K562 (cell line): ENCODE measurements around the gene CHDH. TPM values are rescaled to one million over a fixed set of nuclear protein-coding genes. Genes with fewer than 3 reads are reported as not detected.

Source experiments
- ATAC-seq: fragments of 200-7000 bp; cut with Tn5 transposase; 3 replicates; pipeline ENCODE4 v1.9.1; 2020; ENCODE audit warnings: moderate library complexity
- BruUV-seq: library from RNA; stranded (reverse); fragments of 400-500 nt; replicated peaks from 2 replicates; lab custom pipeline; 2021; lab: Mats Ljungman, UMichigan
- CTCF ChIA-PET: fragments of 300-600 bp; formaldehyde crosslinking; extraction: SDS; loops from one replicate; lab custom pipeline; 2021; ENCODE audit warnings: low intra/inter-chr PET ratio; lab: Yijun Ruan, JAX
- POLR2A ChIA-PET: fragments of 300-600, 350-650 bp; sonication (Branson Sonifier 250); formaldehyde crosslinking; extraction: SDS; loops from one replicate; lab custom pipeline; 2021; ENCODE audit warnings: antibody characterized with exemption, inconsistent platforms; lab: Yijun Ruan, JAX
- DNase-seq, 4 experiments: peaks; one replicate each; pipeline versions ENCODE4 v3.0.0 to v3.0.0-alpha.2; 2011 to 2018; ENCODE audit warnings: low spot score in 3 of 4, mixed read lengths in 3 of 4; ENCODE audit errors: extremely low read depth in 1 of 4
- FAIRE-seq: peaks from 2 replicates; lab custom pipeline; 2011; peaks lifted over from hg19 to GRCh38; lab: Jason Lieb, UNC
- H2AFZ ChIP-seq: 2 replicates; pipeline ENCODE4 v1.6.0; 2011; ENCODE audit warnings: low read depth, low read length, control low read depth, inconsistent platforms
- H3K27ac ChIP-seq: fragments of 200-600 bp; 3 replicates; pipeline ENCODE4 v1.8.0; 2011; ENCODE audit warnings: low read depth, mild to moderate bottlenecking, control low read depth, inconsistent platforms, low read length, moderate library complexity, mixed read lengths; ENCODE audit errors: extremely low read depth
- H3K27me3 ChIP-seq, 2 experiments: fragments of 300-600 bp in 1 of 2; 2 replicates in 1 of 2; 3 replicates in 1 of 2; pipeline versions ENCODE4 v1.6.0 to v1.8.0; 2011; ENCODE audit warnings: inconsistent platforms in 2 of 2, low read length in 2 of 2, mild to moderate bottlenecking in 1 of 2, mixed read lengths in 1 of 2, moderate library complexity in 1 of 2; ENCODE audit not compliant: control insufficient read depth in 2 of 2, insufficient read depth in 2 of 2
- H3K36me3 ChIP-seq: fragments of 300-600 bp; 3 replicates; pipeline ENCODE4 v1.8.0; 2011; ENCODE audit warnings: mild to moderate bottlenecking, low read length, inconsistent platforms; ENCODE audit not compliant: control insufficient read depth, insufficient read depth
- H3K4me1 ChIP-seq, 2 experiments: fragments of 200-600 bp in 1 of 2; replicated peaks in 1 of 2; 2 replicates in 1 of 2; 3 replicates in 1 of 2; pipeline versions ENCODE4 v1.5.1 to v1.8.0; 2011; ENCODE audit warnings: inconsistent platforms in 2 of 2, low read length in 2 of 2, mild to moderate bottlenecking in 1 of 2, mixed read lengths in 1 of 2, moderate library complexity in 1 of 2; ENCODE audit not compliant: control insufficient read depth in 2 of 2, insufficient read depth in 2 of 2
- H3K4me2 ChIP-seq: 2 replicates; pipeline ENCODE4 v1.6.1; 2011; ENCODE audit warnings: low read length, control low read depth, inconsistent platforms, mixed read lengths; ENCODE audit not compliant: insufficient read depth
- H3K4me3 ChIP-seq: fragments of 200-600 bp; sonication (generic), shearing (Covaris generic); 2 replicates; pipeline ENCODE4 v1.5.1; 2016; ENCODE audit warnings: control low read depth, inconsistent platforms
- H3K79me2 ChIP-seq: fragments of 200-600 bp; 3 replicates; pipeline ENCODE4 v1.8.0; 2011; ENCODE audit warnings: low read length, inconsistent platforms; ENCODE audit not compliant: control insufficient read depth, insufficient read depth
- H3K9ac ChIP-seq, 2 experiments: 2 replicates each; pipeline versions ENCODE4 v1.6.0 to v1.6.1; 2011; ENCODE audit warnings: low read depth in 2 of 2, low read length in 2 of 2, control low read depth in 1 of 2, inconsistent platforms in 1 of 2, mild to moderate bottlenecking in 1 of 2, mixed read lengths in 1 of 2; ENCODE audit not compliant: insufficient read depth in 1 of 2
- H3K9me1 ChIP-seq: one replicate; pipeline ENCODE4 v1.6.0; 2011; ENCODE audit warnings: inconsistent platforms, mild to moderate bottlenecking, low read length, moderate library complexity; ENCODE audit not compliant: control insufficient read depth, insufficient read depth
- H3K9me3 ChIP-seq: replicated peaks from 2 replicates; pipeline ENCODE4 v1.5.1; 2011; ENCODE audit warnings: low read depth, low read length, inconsistent platforms; ENCODE audit not compliant: control insufficient read depth, insufficient read depth
- H4K20me1 ChIP-seq: replicated peaks from 2 replicates; pipeline ENCODE4 v1.6.1; 2011; ENCODE audit warnings: low read length, inconsistent platforms, mixed read lengths; ENCODE audit not compliant: control insufficient read depth, insufficient read depth
- ATF1 ChIP-seq, 2 experiments: fragments of 450-650 bp in 1 of 2; IDR thresholded peaks; 2 replicates each; pipeline ENCODE4 v1.6.1; 2016; ENCODE audit warnings: missing compliant biosample characterization in 1 of 2, missing genetic modification characterization in 1 of 2
- CREB3 ChIP-seq: fragments of 450-650 bp; conservative IDR thresholded peaks from 2 replicates; pipeline ENCODE4 v1.6.1; 2016; ENCODE audit warnings: missing genetic modification characterization, low read depth, mild to moderate bottlenecking, missing compliant biosample characterization, moderate library complexity
- ETV6 ChIP-seq, 3 experiments: fragments of 150-350 bp in 1 of 3; sonication (generic) in 1 of 3; formaldehyde crosslinking in 1 of 3; IDR thresholded peaks; 2 replicates each; pipeline versions ENCODE4 v1.6.1 to v1.8.0; 2014 to 2022; ENCODE audit warnings: borderline replicate concordance in 2 of 3, low read depth in 2 of 3, antibody characterized with exemption in 1 of 3, low read length in 1 of 3, mild to moderate bottlenecking in 1 of 3, missing genetic modification reagents in 1 of 3
- JUNB ChIP-seq: fragments of 450-650 bp; formaldehyde crosslinking; conservative IDR thresholded peaks from 2 replicates; pipeline ENCODE4 v1.4.0; 2020; ENCODE audit warnings: mild to moderate bottlenecking
- KDM5B ChIP-seq: fragments of 200-600 bp; sonication (generic); IDR thresholded peaks from 2 replicates; pipeline ENCODE4 v1.6.1; 2012; ENCODE audit warnings: low read depth, mild to moderate bottlenecking, moderate library complexity, low read length, control low read depth, inconsistent platforms; ENCODE audit not compliant: insufficient replicate concordance
- RAD51 ChIP-seq: fragments of 450-650 bp; IDR thresholded peaks from 2 replicates; pipeline ENCODE4 v1.7.1; 2016; ENCODE audit warnings: low read depth, mild to moderate bottlenecking, borderline replicate concordance
- RBM39 ChIP-seq: fragments of 200-400 bp; formaldehyde crosslinking; optimal IDR thresholded peaks from 2 replicates; pipeline ENCODE3; 2018; ENCODE audit warnings: low read depth, low read length
- RNF219 ChIP-seq: fragments of 250-450 bp; sonication (Bioruptor Pico); IDR thresholded peaks from 2 replicates; pipeline ENCODE4 v1.5.0; 2022; ENCODE audit warnings: mild to moderate bottlenecking
- SMAD2 ChIP-seq: fragments of 150-350 bp; IDR thresholded peaks from 2 replicates; pipeline ENCODE4 v1.6.1; 2014; ENCODE audit warnings: low read depth, mild to moderate bottlenecking, low read length
- SNRNP70 ChIP-seq: fragments of 200-400 bp; formaldehyde crosslinking; optimal IDR thresholded peaks from 2 replicates; pipeline ENCODE3; 2017; ENCODE audit warnings: low read depth, low read length
- SRSF9 ChIP-seq: fragments of 200-400 bp; formaldehyde crosslinking; IDR thresholded peaks from 2 replicates; pipeline ENCODE4 v1.6.1; 2017; ENCODE audit warnings: low read depth, low read length, borderline replicate concordance
- TEAD4 ChIP-seq, 2 experiments: sonication (generic) in 1 of 2; formaldehyde crosslinking in 1 of 2; IDR thresholded peaks; 2 replicates each; pipeline versions ENCODE4 v1.6.1 to v1.8.0; 2012 to 2022; ENCODE audit warnings: borderline replicate concordance in 1 of 2, inconsistent platforms in 1 of 2, low read length in 1 of 2, mild to moderate bottlenecking in 1 of 2, missing genetic modification reagents in 1 of 2
- UBTF ChIP-seq, 2 experiments: IDR thresholded peaks; 2 replicates each; pipeline ENCODE4 v1.6.1; 2012; ENCODE audit warnings: improper control_type of control experiment in 2 of 2, low read depth in 2 of 2, low read length in 2 of 2, borderline replicate concordance in 1 of 2
- ZNF239 ChIP-seq: fragments of 250-450 bp; sonication (Bioruptor Pico); IDR thresholded peaks from 2 replicates; pipeline ENCODE4 v1.4.0; 2020; ENCODE audit warnings: mild to moderate bottlenecking
- ZNF76 ChIP-seq: fragments of 250-450 bp; sonication (Bioruptor Pico); IDR thresholded peaks from 2 replicates; pipeline ENCODE4 v1.4.0; 2020; ENCODE audit warnings: mild to moderate bottlenecking, moderate library complexity, borderline replicate concordance
- WGBS: fragments of 100-300 bp; shearing (Covaris generic); methylation state at CpG from one replicate; pipeline ENCODE4 v1.1.6; 2016; ENCODE audit warnings: low coverage, mixed read lengths; ENCODE audit not compliant: insufficient coverage; ENCODE audit errors: missing lambda C conversion rate; 5-methylcytosine and 5-hydroxymethylcytosine counted together
- in situ Hi-C: fragments of 300-500 bp; cut with MboI; formaldehyde crosslinking; loops from 4 replicates; pipeline ENCODE4 v1.15.0; 2018; ENCODE audit warnings: inconsistent platforms, mixed read lengths
- intact Hi-C: fragments of 100-400 bp; cut with micrococcal nuclease; formaldehyde crosslinking; loops from 2 replicates; pipeline ENCODE4 v1.14.2; 2022
- polyA plus RNA-seq, 8 experiments: library from polyadenylated mRNA; depleted of rRNA in 4 of 8; stranded (reverse) in 5 of 8; unstranded in 3 of 8; fragments of >200 nt; fragmentation: Nextera tagmentation in 2 of 8; fragmentation: Illumina TruSeq in 1 of 8; extraction: Ambion mirVana in 2 of 8; extraction: Trizol in 1 of 8; gene quantifications; 2 replicates each; pipeline versions ENCODE4 v1.2.1 to v1.2.3, GENCODE V29; 2011 to 2014; ENCODE audit warnings: inconsistent platforms in 1 of 8, missing spikeins in 1 of 8
- total RNA-seq, 7 experiments: library from RNA; depleted of rRNA in 6 of 7; stranded (reverse); fragments of >200 nt in 6 of 7; fragmentation: Illumina TruSeq in 2 of 7; extraction: Trizol in 2 of 7; gene quantifications; 2 replicates each; pipeline versions ENCODE4 v1.2.1 to v1.2.3, GENCODE V29; 2011 to 2021; ENCODE audit warnings: low replicate concordance in 1 of 7

The CHDH gene
- total and polyA plus RNA-seq, 9 of the 15 experiments (the other 6 are each of a cell fraction or from before 2014, with no cell fraction given), result 0.06 to 1.9 (median 0.46) TPM

- no peak overlapping the region for H2AFZ ChIP-seq
- TF ChIP-seq SRSF9, result no peak
- TF ChIP-seq RBM39, result no peak
- no peak for TF ChIP-seq KDM5B
- no peak for TF ChIP-seq ZNF76
- TF ChIP-seq RAD51, result no peak
- TF ChIP-seq SMAD2, result no peak
- TF ChIP-seq JUNB (CRISPR knock-in tag), result no peak
- no peak for TF ChIP-seq SNRNP70
- no peak for TF ChIP-seq UBTF (IDR thresholded peaks at IDR 0.05; ENCODE audit: borderline replicate concordance in 1 of 2, low read depth in 2 of 2, low read length in 2 of 2)
- TF ChIP-seq ETV6 (IDR thresholded peaks at IDR 0.05; ENCODE audit: borderline replicate concordance in 1 of 2, low read depth in 2 of 2, low read length in 1 of 2), result no peak
- TF ChIP-seq ETV6 (CRISPR knock-in tag; IDR thresholded peaks at IDR 0.05; ENCODE audit: borderline replicate concordance), result no peak
- TF ChIP-seq TEAD4 (IDR thresholded peaks at IDR 0.05; ENCODE audit: low read length), result no peak
- TF ChIP-seq TEAD4 (CRISPR knock-in tag; IDR thresholded peaks at IDR 0.05; ENCODE audit: borderline replicate concordance), result no peak
- TF ChIP-seq RNF219 (CRISPR knock-in tag), result no peak
- no peak for TF ChIP-seq CREB3
- no peak for TF ChIP-seq ZNF239
- no peak for TF ChIP-seq ATF1 (CRISPR knock-in tag; IDR thresholded peaks at IDR 0.05)
- TF ChIP-seq ATF1 (tag; IDR thresholded peaks at IDR 0.05), result no peak
Observed at GRCh38 chr3:53803124-53803815, 42.9 kb downstream of the CHDH start.

More at GRCh38 chr3:53803124-53803815, 42.9 kb downstream of the CHDH start:
- Histone ChIP-seq H3K79me2 (no peaks in the 10 kb centered on the region), H3K4me2 (no peak overlapping the region), H3K4me3 (no peak overlapping the region), H3K9me1 (no peaks in the 10 kb centered on the region), H3K4me1 (no peaks in the 10 kb centered on the region), H3K9me3 (no peaks in the 10 kb centered on the region), H3K27ac (no peak overlapping the region), H4K20me1 (no peaks in the 10 kb centered on the region; the same call in 1 of the 2 replicates), H3K27me3 (peaks cover 10 to 82% of the 10 kb centered on the region in 2 experiments; a peak in 4 of 5 replicates), H3K36me3 (no peaks in the 10 kb centered on the region), H3K9ac (no peak overlapping the region)
- ChIA-PET CTCF (no interaction called here), POLR2A (interaction anchor here (0.8 kb wide), 1 partner anchor 374 kb away, joined by 3 read pairs; no protein-coding TSS in a partner anchor)
- in situ Hi-C loops (no loop called here), intact Hi-C loops (no loop called here)
- 7% methylated on average over 2 of the region's 18 CpGs for WGBS
- DNase-seq, result no peak
- BruUV-seq, result no TSS peak
- no peak for FAIRE-seq
- 0 out of 3 replicates have a peak, but pooled peaks have one; percentile 23 for ATAC-seq
